K562 (cell line): ENCODE data around the gene PATJ. TPM values are rescaled to one million over a fixed set of nuclear protein-coding genes. Genes with fewer than 3 reads are reported as not detected.

ENCODE experiments used
- BCLAF1 ChIP-seq, 2 experiments: fragments of 450-650 bp in 1 of 2; IDR thresholded peaks; 2 replicates each; pipeline ENCODE4 v1.6.1; 2011 to 2017; ENCODE audit warnings: low read depth in 2 of 2, antibody characterized with exemption in 1 of 2, borderline replicate concordance in 1 of 2, low read length in 1 of 2, mild to moderate bottlenecking in 1 of 2, mixed read lengths in 1 of 2; ENCODE audit not compliant: control insufficient read depth in 1 of 2
- CBFB ChIP-seq: sonication (generic); formaldehyde crosslinking; IDR thresholded peaks from 2 replicates; pipeline ENCODE4 v1.4.0; 2020; ENCODE audit warnings: mild to moderate bottlenecking, missing genetic modification reagents
- FOXA3 ChIP-seq, 2 experiments: fragments of 450-650 bp in 1 of 2; sonication (generic) in 1 of 2; formaldehyde crosslinking; IDR thresholded peaks in 1 of 2; conservative IDR thresholded peaks in 1 of 2; 2 replicates each; pipeline versions ENCODE4 v1.4.0 to v1.8.0; 2020 to 2022; ENCODE audit warnings: mild to moderate bottlenecking in 2 of 2, missing genetic modification reagents in 1 of 2
- MBD2 ChIP-seq: sonication (generic); IDR thresholded peaks from 2 replicates; pipeline ENCODE4 v1.6.1; 2016; ENCODE audit warnings: low read depth, borderline replicate concordance
- NCOA4 ChIP-seq: fragments of 450-650 bp; IDR thresholded peaks from 2 replicates; pipeline ENCODE4 v1.6.1; 2018; ENCODE audit warnings: mild to moderate bottlenecking; ENCODE audit not compliant: partially characterized antibody
- POLR2H ChIP-seq: IDR thresholded peaks from 2 replicates; pipeline ENCODE4 v1.6.1; 2016; ENCODE audit warnings: missing genetic modification characterization, low read depth, mild to moderate bottlenecking, control low read depth, missing compliant biosample characterization, moderate library complexity
- RBM39 ChIP-seq: fragments of 200-400 bp; formaldehyde crosslinking; optimal IDR thresholded peaks from 2 replicates; pipeline ENCODE3; 2018; ENCODE audit warnings: low read depth, low read length
- TCF3 ChIP-seq: sonication (generic); formaldehyde crosslinking; IDR thresholded peaks from 2 replicates; pipeline ENCODE4 v1.4.0; 2020; ENCODE audit warnings: mild to moderate bottlenecking, missing genetic modification reagents
- ZBTB11 ChIP-seq, 3 experiments: fragments of 200-800 bp in 1 of 3; fragments of 250-450 bp in 1 of 3; fragments of 450-650 bp in 1 of 3; sonication (Bioruptor Pico) in 1 of 3; sonication (Bioruptor generic) in 1 of 3; formaldehyde crosslinking in 1 of 3; IDR thresholded peaks; 2 replicates each; pipeline versions ENCODE4 v1.6.1 to v1.8.0; 2016 to 2022; ENCODE audit warnings: mild to moderate bottlenecking in 2 of 3, missing genetic modification characterization in 2 of 3, missing compliant biosample characterization in 1 of 3, moderate library complexity in 1 of 3
- ZNF133 ChIP-seq: fragments of 250-450 bp; sonication (Bioruptor Pico); IDR thresholded peaks from 2 replicates; pipeline ENCODE4 v1.4.0; 2020; ENCODE audit warnings: mild to moderate bottlenecking
- ZNF780A ChIP-seq: fragments of 250-450 bp; sonication (Bioruptor Pico); IDR thresholded peaks from 2 replicates; pipeline ENCODE4 v1.5.0; 2021; ENCODE audit warnings: mild to moderate bottlenecking
- polyA plus RNA-seq, 8 experiments: library from polyadenylated mRNA; depleted of rRNA in 4 of 8; stranded (reverse) in 5 of 8; unstranded in 3 of 8; fragments of >200 nt; fragmentation: Nextera tagmentation in 2 of 8; fragmentation: Illumina TruSeq in 1 of 8; extraction: Ambion mirVana in 2 of 8; extraction: Trizol in 1 of 8; gene quantifications; 2 replicates each; pipeline versions ENCODE4 v1.2.1 to v1.2.3, GENCODE V29; 2011 to 2014; ENCODE audit warnings: inconsistent platforms in 1 of 8, missing spikeins in 1 of 8
- total RNA-seq, 7 experiments: library from RNA; depleted of rRNA in 6 of 7; stranded (reverse); fragments of >200 nt in 6 of 7; fragmentation: Illumina TruSeq in 2 of 7; extraction: Trizol in 2 of 7; gene quantifications; 2 replicates each; pipeline versions ENCODE4 v1.2.1 to v1.2.3, GENCODE V29; 2011 to 2021; ENCODE audit warnings: low replicate concordance in 1 of 7
- TF ChIP-seq, protein P1 (sequence below): sonication (generic); formaldehyde crosslinking; IDR thresholded peaks from 2 replicates; pipeline ENCODE4 v1.8.1; 2023; ENCODE audit warnings: missing genetic modification reagents, mild to moderate bottlenecking, borderline replicate concordance

PATJ gene
- total and polyA plus RNA-seq, 9 of the 15 experiments (the other 6 are each of a cell fraction or from before 2014, with no cell fraction given): 0.22 TPM; not detected in 8

GRCh38 chr1:61708953-61709907, 33.0 kb upstream of the PATJ start (continued):
- no peak for TF ChIP-seq ZBTB11 (CRISPR knock-in tag; IDR thresholded peaks at IDR 0.05)
- no peak for TF ChIP-seq MBD2
- TF ChIP-seq CBFB (CRISPR knock-in tag): no peak
- peak in 1 of 2 experiments; percentile 32; a peak in 1 of 4 replicates for TF ChIP-seq FOXA3 (CRISPR knock-in tag; conservative IDR thresholded peaks at IDR 0.05 in 1 of 2, IDR thresholded peaks at IDR 0.05 in 1 of 2)
- no peak for TF ChIP-seq ZNF133 (CRISPR knock-in tag)
- TF ChIP-seq, protein P1, sequence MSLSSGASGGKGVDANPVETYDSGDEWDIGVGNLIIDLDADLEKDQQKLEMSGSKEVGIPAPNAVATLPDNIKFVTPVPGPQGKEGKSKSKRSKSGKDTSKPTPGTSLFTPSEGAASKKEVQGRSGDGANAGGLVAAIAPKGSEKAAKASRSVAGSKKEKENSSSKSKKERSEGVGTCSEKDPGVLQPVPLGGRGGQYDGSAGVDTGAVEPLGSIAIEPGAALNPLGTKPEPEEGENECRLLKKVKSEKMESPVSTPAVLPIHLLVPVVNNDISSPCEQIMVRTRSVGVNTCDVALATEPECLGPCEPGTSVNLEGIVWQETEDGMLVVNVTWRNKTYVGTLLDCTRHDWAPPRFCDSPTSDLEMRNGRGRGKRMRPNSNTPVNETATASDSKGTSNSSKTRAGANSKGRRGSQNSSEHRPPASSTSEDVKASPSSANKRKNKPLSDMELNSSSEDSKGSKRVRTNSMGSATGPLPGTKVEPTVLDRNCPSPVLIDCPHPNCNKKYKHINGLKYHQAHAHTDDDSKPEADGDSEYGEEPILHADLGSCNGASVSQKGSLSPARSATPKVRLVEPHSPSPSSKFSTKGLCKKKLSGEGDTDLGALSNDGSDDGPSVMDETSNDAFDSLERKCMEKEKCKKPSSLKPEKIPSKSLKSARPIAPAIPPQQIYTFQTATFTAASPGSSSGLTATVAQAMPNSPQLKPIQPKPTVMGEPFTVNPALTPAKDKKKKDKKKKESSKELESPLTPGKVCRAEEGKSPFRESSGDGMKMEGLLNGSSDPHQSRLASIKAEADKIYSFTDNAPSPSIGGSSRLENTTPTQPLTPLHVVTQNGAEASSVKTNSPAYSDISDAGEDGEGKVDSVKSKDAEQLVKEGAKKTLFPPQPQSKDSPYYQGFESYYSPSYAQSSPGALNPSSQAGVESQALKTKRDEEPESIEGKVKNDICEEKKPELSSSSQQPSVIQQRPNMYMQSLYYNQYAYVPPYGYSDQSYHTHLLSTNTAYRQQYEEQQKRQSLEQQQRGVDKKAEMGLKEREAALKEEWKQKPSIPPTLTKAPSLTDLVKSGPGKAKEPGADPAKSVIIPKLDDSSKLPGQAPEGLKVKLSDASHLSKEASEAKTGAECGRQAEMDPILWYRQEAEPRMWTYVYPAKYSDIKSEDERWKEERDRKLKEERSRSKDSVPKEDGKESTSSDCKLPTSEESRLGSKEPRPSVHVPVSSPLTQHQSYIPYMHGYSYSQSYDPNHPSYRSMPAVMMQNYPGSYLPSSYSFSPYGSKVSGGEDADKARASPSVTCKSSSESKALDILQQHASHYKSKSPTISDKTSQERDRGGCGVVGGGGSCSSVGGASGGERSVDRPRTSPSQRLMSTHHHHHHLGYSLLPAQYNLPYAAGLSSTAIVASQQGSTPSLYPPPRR (CRISPR knock-in tag): no peak
- no peak for TF ChIP-seq BCLAF1 (IDR thresholded peaks at IDR 0.05; ENCODE audit: borderline replicate concordance in 1 of 2, control insufficient read depth in 1 of 2, low read depth in 2 of 2, low read length in 1 of 2)
- no peak for TF ChIP-seq ZNF780A
- no peak for TF ChIP-seq POLR2H (tag)
- no peak for TF ChIP-seq RBM39
- TF ChIP-seq NCOA4: no peak
- peak; percentile 49; the same call in 1 of the 2 replicates for TF ChIP-seq TCF3
